Fibroblast of gingiva (primary cell): ENCODE measurements around the gene RAB44.

Experiments
- DNase-seq: peaks from one replicate; pipeline ENCODE4 v3.0.0-alpha.2; 2011; ENCODE audit warnings: low read depth

The RAB44 gene

GRCh38 chr6:36752187-36752885 is 54.7 kb downstream of the RAB44 start:
- DNase-seq: no peak

GRCh38 chr6:36752886-36753506 is 55.4 kb downstream of the RAB44 start:
- DNase-seq: no peak

- DNase-seq: no peak
These were observed 56.2 kb downstream of the RAB44 start for GRCh38 chr6:36753671-36754405.

GRCh38 chr6:36754582-36755434 is 57.2 kb downstream of the RAB44 start:
- DNase-seq: no peak

- no peak for DNase-seq
These were observed 58.1 kb downstream of the RAB44 start for GRCh38 chr6:36755435-36756348.

- DNase-seq: no peak
These were observed 59.2 kb downstream of the RAB44 start for GRCh38 chr6:36756786-36757185.

- DNase-seq: no peak
These were observed 59.6 kb downstream of the RAB44 start for GRCh38 chr6:36757206-36757605.

GRCh38 chr6:36757943-36758508 is 60.4 kb downstream of the RAB44 start:
- DNase-seq: no peak

- DNase-seq: no peak
These were observed 61.0 kb downstream of the RAB44 start for GRCh38 chr6:36758516-36759147.

GRCh38 chr6:36759148-36759759 is 61.6 kb downstream of the RAB44 start:
- peak; percentile 67 for DNase-seq

GRCh38 chr6:36760685-36761435 is 63.2 kb downstream of the RAB44 start:
- DNase-seq: no peak

- DNase-seq: no peak
These were observed 64.5 kb downstream of the RAB44 start for GRCh38 chr6:36762123-36762522.

GRCh38 chr6:36765190-36765589 is 67.6 kb downstream of the RAB44 start:
- DNase-seq: no peak

GRCh38 chr6:36765594-36766398 is 68.2 kb downstream of the RAB44 start:
- peak; percentile 69 for DNase-seq

GRCh38 chr6:36766399-36766945 is 68.8 kb downstream of the RAB44 start:
- no peak for DNase-seq

- peak; percentile 8 for DNase-seq
These were observed 71.6 kb downstream of the RAB44 start for GRCh38 chr6:36769183-36769675.

GRCh38 chr6:36769676-36770499 is 72.3 kb downstream of the RAB44 start:
- DNase-seq: peak; percentile 41
